Left lobe of liver (tissue), 2 donors: ENCODE data around the gene NUMA1. TPM values are rescaled to one million over a fixed set of nuclear protein-coding genes. Genes with fewer than 3 reads are reported as not detected.

Source experiments
- ATAC-seq: fragments of 200-7000 bp; cut with Tn5 transposase; one replicate; pipeline ENCODE4 v1.9.1; 2020; ENCODE audit warnings: mild to moderate bottlenecking, moderate library complexity
- DNase-seq: peaks from one replicate; pipeline ENCODE4 v3.0.0-alpha.2; 2020; ENCODE audit warnings: low spot score
- total RNA-seq: library from RNA; stranded (reverse); gene quantifications from one replicate; pipeline ENCODE4 v1.2.1, GENCODE V29; 2021
- donor health status: DM: no; HTN: no; CAD: no; lungs with moderate emphysema.
- donor health status: DM: no; HTN: yes; CAD: no.

NUMA1 gene
- total RNA-seq, 1 donor from 2014 or later, result 59.0 TPM

GRCh38 chr11:71977090-71977489 is 103.3 kb downstream of the NUMA1 start:
- no peak for DNase-seq
- no peak for ATAC-seq

GRCh38 chr11:71976551-71976950 is 103.8 kb downstream of the NUMA1 start:
- DNase-seq, result no peak
- no peak for ATAC-seq

GRCh38 chr11:71971680-71972079 is 108.7 kb downstream of the NUMA1 start:
- DNase-seq (no peak), ATAC-seq (no peak)

GRCh38 chr11:71964641-71965040 is 115.7 kb downstream of the NUMA1 start:
- ATAC-seq (no peak), DNase-seq (no peak)

- ATAC-seq (no peak), DNase-seq (no peak)
Observed at GRCh38 chr11:71963468-71963867, 116.9 kb downstream of the NUMA1 start.

GRCh38 chr11:71962428-71963038 is 117.8 kb downstream of the NUMA1 start:
- no peak for ATAC-seq
- no peak for DNase-seq

- ATAC-seq (no peak), DNase-seq (no peak)
Observed at GRCh38 chr11:71955898-71956456, 124.4 kb downstream of the NUMA1 start.

Other genes with a start within 250 kb of the NUMA1 start
- not detected for gene DEFB108B, start 247.3 kb downstream of the NUMA1 start, total RNA-seq
- not detected for gene DEFB131B, start 202.1 kb downstream of the NUMA1 start, total RNA-seq
- gene XNDC1N, start 151.9 kb downstream of the NUMA1 start, total RNA-seq, result 3.4 TPM
- gene RNF121, start 151.5 kb downstream of the NUMA1 start, total RNA-seq, result 18.5 TPM
- gene IL18BP, start 81.6 kb downstream of the NUMA1 start, total RNA-seq, result 3.0 TPM
- gene LRRC51, start 308 bp upstream of the NUMA1 start, total RNA-seq, result 7.6 TPM
- gene LAMTOR1, start 22.8 kb upstream of the NUMA1 start, total RNA-seq, result 32.5 TPM
- 0.43 TPM for gene TOMT, start 25.4 kb upstream of the NUMA1 start, total RNA-seq
- gene ANAPC15, start 32.2 kb upstream of the NUMA1 start, total RNA-seq, result 17.8 TPM
- gene FOLR3, start 55.2 kb upstream of the NUMA1 start, total RNA-seq, result 0.81 TPM
- not detected for gene FOLR1, start 111.6 kb upstream of the NUMA1 start, total RNA-seq
- 5.8 TPM for gene FOLR2, start 136.3 kb upstream of the NUMA1 start, total RNA-seq
- 56.3 TPM for gene INPPL1, start 144.2 kb upstream of the NUMA1 start, total RNA-seq
- not detected for gene PHOX2A, start 163.6 kb upstream of the NUMA1 start, total RNA-seq